ENCODE results near the gene ZNF398.

DNA sequence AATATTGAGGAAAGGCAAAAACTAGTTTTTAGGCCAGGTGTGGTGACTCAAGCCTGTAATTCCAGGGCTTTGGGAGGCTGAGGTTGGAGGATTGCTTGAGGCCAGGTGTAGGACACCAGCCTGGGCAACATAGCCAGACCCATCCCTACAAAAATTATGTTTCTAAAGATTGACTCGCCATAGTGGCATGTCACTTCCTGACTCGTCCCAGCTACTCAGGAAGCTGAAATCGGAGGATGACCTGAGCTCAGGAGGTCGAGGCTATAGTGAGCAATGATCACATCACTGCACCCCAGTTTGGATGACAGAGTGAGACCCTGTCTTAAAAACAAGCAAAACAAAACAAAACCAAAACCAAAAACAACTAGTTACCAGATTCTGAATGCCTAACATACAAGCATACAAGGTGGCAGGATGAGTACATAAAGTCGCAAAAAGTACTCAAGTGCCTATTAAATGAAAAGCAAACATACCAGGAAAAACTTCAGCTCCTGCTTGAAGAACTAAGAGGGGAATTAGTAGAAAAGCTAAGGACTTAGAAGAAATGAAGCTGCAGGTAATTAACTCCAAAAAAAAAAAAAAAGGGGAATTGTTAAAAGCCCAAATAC, 14.1 kb downstream of the ZNF398 start:
- TF ChIP-seq, protein P1, sequence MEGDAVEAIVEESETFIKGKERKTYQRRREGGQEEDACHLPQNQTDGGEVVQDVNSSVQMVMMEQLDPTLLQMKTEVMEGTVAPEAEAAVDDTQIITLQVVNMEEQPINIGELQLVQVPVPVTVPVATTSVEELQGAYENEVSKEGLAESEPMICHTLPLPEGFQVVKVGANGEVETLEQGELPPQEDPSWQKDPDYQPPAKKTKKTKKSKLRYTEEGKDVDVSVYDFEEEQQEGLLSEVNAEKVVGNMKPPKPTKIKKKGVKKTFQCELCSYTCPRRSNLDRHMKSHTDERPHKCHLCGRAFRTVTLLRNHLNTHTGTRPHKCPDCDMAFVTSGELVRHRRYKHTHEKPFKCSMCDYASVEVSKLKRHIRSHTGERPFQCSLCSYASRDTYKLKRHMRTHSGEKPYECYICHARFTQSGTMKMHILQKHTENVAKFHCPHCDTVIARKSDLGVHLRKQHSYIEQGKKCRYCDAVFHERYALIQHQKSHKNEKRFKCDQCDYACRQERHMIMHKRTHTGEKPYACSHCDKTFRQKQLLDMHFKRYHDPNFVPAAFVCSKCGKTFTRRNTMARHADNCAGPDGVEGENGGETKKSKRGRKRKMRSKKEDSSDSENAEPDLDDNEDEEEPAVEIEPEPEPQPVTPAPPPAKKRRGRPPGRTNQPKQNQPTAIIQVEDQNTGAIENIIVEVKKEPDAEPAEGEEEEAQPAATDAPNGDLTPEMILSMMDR (IDR thresholded peaks at IDR 0.05): no peak
- no peak for TF ChIP-seq POLR2A (IDR thresholded peaks at IDR 0.05)
